ENCODE measurements around the gene C4orf50.
"Not testable (repeated sequence)": the region's sequence is repeated elsewhere in the genome, so short reads cannot be mapped to it uniquely, and the experiment has no call there.

Gene C4orf50

GRCh38 chr4:5858020-5858769 is 160.0 kb downstream of the C4orf50 start:
- no peak overlapping the region for H3K4me3 ChIP-seq (replicated peaks; ENCODE audit: insufficient read depth, low read length)
- no peak for TF ChIP-seq SPI1 (IDR thresholded peaks at IDR 0.05; ENCODE audit: borderline replicate concordance, low read depth)
- no peak for TF ChIP-seq CTCF (IDR thresholded peaks at IDR 0.05; ENCODE audit: insufficient read depth, low read length)
- TF ChIP-seq POLR2AphosphoS5 (IDR thresholded peaks at IDR 0.05; ENCODE audit: low read depth) = no peak
- no peak for TF ChIP-seq REST (IDR thresholded peaks at IDR 0.05; ENCODE audit: insufficient replicate concordance, low read depth)
- no peak for TF ChIP-seq GABPA (IDR thresholded peaks at IDR 0.05; ENCODE audit: low read depth)
- no peak for DNase-seq (ENCODE audit: low read depth in 1 of 2, low spot score in 1 of 2)
- H3K27ac ChIP-seq (replicated peaks) = no peak overlapping the region
- no peaks in the 10 kb centered on the region for H3K27me3 ChIP-seq (ENCODE audit: insufficient read depth, poor library complexity, severe bottlenecking)

GRCh38 chr4:5857199-5857598 is 161.0 kb downstream of the C4orf50 start:
- no peak for TF ChIP-seq SPI1 (IDR thresholded peaks at IDR 0.05; ENCODE audit: borderline replicate concordance, low read depth)
- no peak for TF ChIP-seq POLR2AphosphoS5 (IDR thresholded peaks at IDR 0.05; ENCODE audit: low read depth)
- TF ChIP-seq GABPA (IDR thresholded peaks at IDR 0.05; ENCODE audit: low read depth) = no peak
- TF ChIP-seq CTCF (IDR thresholded peaks at IDR 0.05; ENCODE audit: insufficient read depth, low read length) = no peak
- no peak for TF ChIP-seq REST (IDR thresholded peaks at IDR 0.05; ENCODE audit: insufficient replicate concordance, low read depth)
- Histone ChIP-seq H3K27ac (replicated peaks) (no peak overlapping the region), H3K27me3 (ENCODE audit: insufficient read depth, poor library complexity, severe bottlenecking) (no peaks in the 10 kb centered on the region), H3K4me3 (replicated peaks; ENCODE audit: insufficient read depth, low read length) (no peak overlapping the region)
- no peak for DNase-seq (ENCODE audit: low read depth in 1 of 2, low spot score in 1 of 2)

GRCh38 chr4:5856362-5856761 is 161.9 kb downstream of the C4orf50 start:
- H3K4me3 ChIP-seq (replicated peaks; ENCODE audit: insufficient read depth, low read length); H3K27ac ChIP-seq (replicated peaks); H3K27me3 ChIP-seq (ENCODE audit: insufficient read depth, poor library complexity, severe bottlenecking); DNase-seq (ENCODE audit: low read depth in 1 of 2, low spot score in 1 of 2): not testable (repeated sequence)

- Histone ChIP-seq H3K27ac (replicated peaks) (no peak overlapping the region), H3K4me3 (replicated peaks; ENCODE audit: insufficient read depth, low read length) (no peak overlapping the region), H3K27me3 (ENCODE audit: insufficient read depth, poor library complexity, severe bottlenecking) (no peaks in the 10 kb centered on the region)
- no peak for TF ChIP-seq CTCF (IDR thresholded peaks at IDR 0.05; ENCODE audit: insufficient read depth, low read length)
- TF ChIP-seq GABPA (IDR thresholded peaks at IDR 0.05; ENCODE audit: low read depth) = no peak
- TF ChIP-seq POLR2AphosphoS5 (IDR thresholded peaks at IDR 0.05; ENCODE audit: low read depth) = no peak
- TF ChIP-seq SPI1 (IDR thresholded peaks at IDR 0.05; ENCODE audit: borderline replicate concordance, low read depth) = no peak
- TF ChIP-seq REST (IDR thresholded peaks at IDR 0.05; ENCODE audit: insufficient replicate concordance, low read depth) = no peak
- no peak for DNase-seq (ENCODE audit: low read depth in 1 of 2, low spot score in 1 of 2)
These were observed 163.3 kb downstream of the C4orf50 start for GRCh38 chr4:5854929-5855328.
